Neural cell (in vitro differentiated cells): ENCODE data around the gene DDTL.
"Not testable (repeated sequence)": the region's sequence is repeated elsewhere in the genome, so short reads cannot be mapped to it uniquely, and the experiment has no call there.

Experiments used
- CTCF ChIP-seq: fragments of 450-650 bp; IDR thresholded peaks from 2 replicates; pipeline ENCODE4 v1.5.1; 2014; ENCODE audit warnings: antibody characterized with exemption, mild to moderate bottlenecking, moderate library complexity; ENCODE audit not compliant: poor library complexity, severe bottlenecking
- EP300 ChIP-seq: fragments of 450-650 bp; conservative IDR thresholded peaks from 2 replicates; pipeline ENCODE4 v1.6.1; 2014; ENCODE audit warnings: antibody characterized with exemption, mild to moderate bottlenecking, moderate library complexity; ENCODE audit not compliant: poor library complexity, severe bottlenecking
- EZH2 ChIP-seq: fragments of 200-600, 300-800 bp; shearing (Covaris generic), sonication (generic); IDR thresholded peaks from 2 replicates; pipeline ENCODE4 v1.6.1; 2014; ENCODE audit warnings: antibody characterized with exemption, low read length, borderline replicate concordance, mild to moderate bottlenecking; ENCODE audit not compliant: insufficient read depth, poor library complexity, severe bottlenecking
- POLR2AphosphoS5 ChIP-seq: IDR thresholded peaks from 2 replicates; pipeline ENCODE4 v1.6.1; 2012
- SMC3 ChIP-seq: fragments of 450-650 bp; conservative IDR thresholded peaks from 2 replicates; pipeline ENCODE4 v1.6.1; 2014; ENCODE audit warnings: antibody characterized with exemption, mild to moderate bottlenecking, moderate library complexity; ENCODE audit not compliant: poor library complexity

- not testable (repeated sequence) for TF ChIP-seq CTCF, EZH2, POLR2AphosphoS5, SMC3, EP300
Measured at GRCh38 chr22:23921586-23922201, 45.0 kb upstream of the DDTL start.
